ENCODE measurements around the gene NUMBL. TPM values are rescaled to one million over a fixed set of nuclear protein-coding genes. Genes with fewer than 3 reads are reported as not detected.

The NUMBL gene
- total RNA-seq, 1 experiment from 2014 or later, result 14.5 TPM

DNA sequence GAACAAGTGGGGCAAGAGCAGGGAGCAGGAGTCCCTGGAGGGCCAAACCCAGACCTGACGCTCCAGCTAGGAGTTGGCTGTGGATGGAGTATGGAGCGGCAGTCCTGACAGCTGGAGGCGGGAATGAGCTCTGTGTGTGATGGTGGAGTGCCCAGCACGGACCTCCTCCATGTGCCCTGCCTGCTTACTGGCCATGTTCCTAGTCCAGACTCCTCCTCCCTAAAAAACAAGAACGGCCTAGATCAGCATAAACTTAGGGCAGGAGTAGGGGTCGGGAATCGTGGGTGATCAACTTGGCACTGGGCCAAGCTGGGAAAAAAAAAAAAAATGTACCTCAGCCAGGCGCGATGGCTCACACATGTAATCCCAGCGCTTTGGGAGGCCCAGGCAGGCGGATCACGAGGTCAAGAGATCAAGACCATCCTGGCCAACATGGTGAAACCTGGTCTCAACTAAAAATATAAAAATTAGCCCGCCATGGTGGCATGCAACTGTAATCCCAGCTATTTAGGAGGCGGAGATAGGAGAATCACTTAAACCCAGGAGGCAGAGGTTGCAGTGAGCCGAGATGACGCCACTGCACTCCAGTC is 59.8 kb downstream of the NUMBL start:
- Histone ChIP-seq H3K4me1 (ENCODE audit: insufficient read depth, low read length) (peaks cover 22% of the 10 kb centered on the region), H3K9me2 (replicated peaks; ENCODE audit: low read length) (no peaks in the 10 kb centered on the region), H3K36me3 (ENCODE audit: low read depth, low read length) (no peaks in the 10 kb centered on the region; the same call in 1 of the 2 replicates), H3K9me3 (ENCODE audit: low read length) (no peaks in the 10 kb centered on the region), H3K9ac (ENCODE audit: low read length) (no peak overlapping the region), H3F3A (ENCODE audit: low read length, unreplicated experiment) (no peaks in the 10 kb centered on the region), H3K27me3 (ENCODE audit: low read length) (no peaks in the 10 kb centered on the region), H3K4me2 (ENCODE audit: low read length) (no peak overlapping the region), H3K79me2 (ENCODE audit: low read length) (no peaks in the 10 kb centered on the region), H4K20me1 (ENCODE audit: low read length) (no peaks in the 10 kb centered on the region), H3K27ac (ENCODE audit: low read length) (no peak overlapping the region), H2AFZ (ENCODE audit: low read length) (no peak overlapping the region), H3K4me3 (ENCODE audit: low read length) (no peak overlapping the region)
- TF ChIP-seq EZH2phosphoT487 (IDR thresholded peaks at IDR 0.05; ENCODE audit: borderline replicate concordance, low read length) (no peak), EZH2 (IDR thresholded peaks at IDR 0.05; ENCODE audit: low read length, unreplicated experiment) (no peak), CTCF (conservative IDR thresholded peaks at IDR 0.05; ENCODE audit: low read depth, low read length) (no peak)
- ATAC-seq, result no peak
- no peak for DNase-seq
- ChIA-PET POLR2A (ENCODE audit: unreplicated experiment) (no interaction called here), CTCF (no interaction called here)
- intact Hi-C loops (cut with micrococcal nuclease), result no loop called here
- no TSS peak for BruUV-seq (replicated peaks)

GRCh38 chr19:40629346-40629745 is 61.1 kb downstream of the NUMBL start:
- Histone ChIP-seq H3K27ac (ENCODE audit: low read length) (no peak overlapping the region), H3K27me3 (ENCODE audit: low read length) (no peaks in the 10 kb centered on the region), H3K36me3 (ENCODE audit: low read depth, low read length) (no peaks in the 10 kb centered on the region; the same call in 1 of the 2 replicates), H3K79me2 (ENCODE audit: low read length) (no peaks in the 10 kb centered on the region), H3K4me1 (ENCODE audit: insufficient read depth, low read length) (peaks cover 21% of the 10 kb centered on the region), H3K4me2 (ENCODE audit: low read length) (no peak overlapping the region), H3K4me3 (ENCODE audit: low read length) (no peak overlapping the region), H3K9me2 (replicated peaks; ENCODE audit: low read length) (no peaks in the 10 kb centered on the region), H4K20me1 (ENCODE audit: low read length) (no peaks in the 10 kb centered on the region), H2AFZ (ENCODE audit: low read length) (no peak overlapping the region), H3K9me3 (ENCODE audit: low read length) (no peaks in the 10 kb centered on the region), H3K9ac (ENCODE audit: low read length) (no peak overlapping the region), H3F3A (ENCODE audit: low read length, unreplicated experiment) (no peaks in the 10 kb centered on the region)
- DNase-seq (no peak), ATAC-seq (no peak)
- no TSS peak for BruUV-seq (replicated peaks)
- TF ChIP-seq EZH2 (IDR thresholded peaks at IDR 0.05; ENCODE audit: low read length, unreplicated experiment) (no peak), EZH2phosphoT487 (IDR thresholded peaks at IDR 0.05; ENCODE audit: borderline replicate concordance, low read length) (no peak), CTCF (conservative IDR thresholded peaks at IDR 0.05; ENCODE audit: low read depth, low read length) (no peak)
- ChIA-PET CTCF (no interaction called here), POLR2A (ENCODE audit: unreplicated experiment) (no interaction called here)
- intact Hi-C loops (cut with micrococcal nuclease), result no loop called here

GRCh38 chr19:40627486-40628279 is 62.8 kb downstream of the NUMBL start:
- Histone ChIP-seq H3K79me2 (ENCODE audit: low read length) (no peaks in the 10 kb centered on the region), H3K27me3 (ENCODE audit: low read length) (no peaks in the 10 kb centered on the region), H2AFZ (ENCODE audit: low read length) (no peak overlapping the region), H3K4me3 (ENCODE audit: low read length) (no peak overlapping the region), H3K4me2 (ENCODE audit: low read length) (no peak overlapping the region), H3K4me1 (ENCODE audit: insufficient read depth, low read length) (peaks cover 5% of the 10 kb centered on the region), H3K36me3 (ENCODE audit: low read depth, low read length) (no peaks in the 10 kb centered on the region), H3K9me2 (replicated peaks; ENCODE audit: low read length) (no peaks in the 10 kb centered on the region), H3K27ac (ENCODE audit: low read length) (no peak overlapping the region), H3F3A (ENCODE audit: low read length, unreplicated experiment) (no peaks in the 10 kb centered on the region), H4K20me1 (ENCODE audit: low read length) (no peaks in the 10 kb centered on the region), H3K9ac (ENCODE audit: low read length) (no peak overlapping the region), H3K9me3 (ENCODE audit: low read length) (no peaks in the 10 kb centered on the region)
- no peak for DNase-seq
- no TSS peak for BruUV-seq (replicated peaks)
- TF ChIP-seq CTCF (conservative IDR thresholded peaks at IDR 0.05; ENCODE audit: low read depth, low read length) (no peak), EZH2 (IDR thresholded peaks at IDR 0.05; ENCODE audit: low read length, unreplicated experiment) (no peak), EZH2phosphoT487 (IDR thresholded peaks at IDR 0.05; ENCODE audit: borderline replicate concordance, low read length) (no peak)
- ChIA-PET POLR2A (ENCODE audit: unreplicated experiment) (no interaction called here), CTCF (no interaction called here)
- intact Hi-C loops (cut with micrococcal nuclease), result no loop called here
- ATAC-seq, result no peak

Measured in PC-3 (cell line).